MM.1S (cell line): ENCODE data around the gene EDARADD.

Experiments used
- CTCF ChIP-seq: fragments of 300-600 bp; sonication (generic); IDR thresholded peaks from 2 replicates; pipeline ENCODE4 v1.5.1; 2016; ENCODE audit warnings: antibody characterized with exemption, low read length, mixed read lengths
- EZH2 ChIP-seq: fragments of 300-600 bp; sonication (generic); optimal IDR thresholded peaks from 2 replicates; pipeline ENCODE3; 2017; ENCODE audit warnings: low read depth, mild to moderate bottlenecking, antibody characterized with exemption, low read length, mixed read lengths
- EZH2phosphoT487 ChIP-seq: fragments of 300-600 bp; sonication (generic); IDR thresholded peaks from 2 replicates; pipeline ENCODE4 v1.6.1; 2018; ENCODE audit warnings: antibody characterized with exemption, low read length

- no peak for TF ChIP-seq CTCF
- TF ChIP-seq EZH2phosphoT487: no peak
- no peak for TF ChIP-seq EZH2
Observed at GRCh38 chr1:236524895-236525184, 130.8 kb downstream of the EDARADD start.
